GM21447 (cell line): Measurements from ENCODE around the gene KCTD10.
"Not testable (repeated sequence)": the region's sequence is repeated elsewhere in the genome, so short reads cannot be mapped to it uniquely, and the experiment has no call there.

ENCODE experiments used
- ATAC-seq: cut with Tn5 transposase; IDR thresholded peaks from one replicate; pipeline ENCODE4 v1.9.1; 2021; ENCODE audit not compliant: unreplicated experiment

KCTD10 gene

DNA sequence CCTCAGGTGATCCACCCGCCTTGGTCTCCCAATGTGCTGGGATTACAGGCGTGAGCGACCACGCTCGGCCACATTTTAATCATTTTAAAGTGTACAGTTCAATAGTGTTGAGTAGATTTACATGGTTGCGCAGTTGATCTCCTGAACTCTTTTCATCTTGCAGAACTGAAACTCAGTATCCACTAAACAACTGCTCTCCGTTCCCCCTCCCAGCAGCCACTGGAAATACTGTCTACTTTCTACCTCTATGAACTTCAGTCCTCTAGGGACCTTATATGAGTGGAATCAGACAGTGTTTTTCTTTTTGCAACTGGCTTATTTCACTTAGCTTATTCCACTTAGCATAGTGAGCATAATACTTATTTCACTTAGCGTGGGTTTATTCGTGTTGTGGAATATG lies 53.7 kb downstream of the KCTD10 start:
- ATAC-seq: no peak

DNA sequence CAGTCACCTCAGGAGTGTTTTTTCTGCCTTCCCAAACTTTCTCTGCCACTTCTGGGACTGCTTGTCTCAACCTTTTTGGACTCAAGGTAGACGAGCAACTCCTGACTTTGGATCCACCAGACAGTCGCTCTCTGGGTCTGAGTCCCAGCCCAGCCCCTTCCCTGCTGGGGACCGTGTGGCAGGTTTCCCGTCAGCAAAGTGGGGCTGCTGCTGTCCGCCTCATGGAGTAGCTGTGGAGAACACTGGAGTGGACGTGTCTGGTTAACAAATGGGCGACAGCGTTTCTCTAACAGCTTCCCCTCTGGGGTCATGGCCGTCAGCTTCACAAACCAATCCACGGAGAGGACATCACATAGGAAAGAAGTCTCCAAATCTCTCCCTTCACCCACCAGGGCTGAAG lies 54.8 kb downstream of the KCTD10 start:
- ATAC-seq: no peak

DNA sequence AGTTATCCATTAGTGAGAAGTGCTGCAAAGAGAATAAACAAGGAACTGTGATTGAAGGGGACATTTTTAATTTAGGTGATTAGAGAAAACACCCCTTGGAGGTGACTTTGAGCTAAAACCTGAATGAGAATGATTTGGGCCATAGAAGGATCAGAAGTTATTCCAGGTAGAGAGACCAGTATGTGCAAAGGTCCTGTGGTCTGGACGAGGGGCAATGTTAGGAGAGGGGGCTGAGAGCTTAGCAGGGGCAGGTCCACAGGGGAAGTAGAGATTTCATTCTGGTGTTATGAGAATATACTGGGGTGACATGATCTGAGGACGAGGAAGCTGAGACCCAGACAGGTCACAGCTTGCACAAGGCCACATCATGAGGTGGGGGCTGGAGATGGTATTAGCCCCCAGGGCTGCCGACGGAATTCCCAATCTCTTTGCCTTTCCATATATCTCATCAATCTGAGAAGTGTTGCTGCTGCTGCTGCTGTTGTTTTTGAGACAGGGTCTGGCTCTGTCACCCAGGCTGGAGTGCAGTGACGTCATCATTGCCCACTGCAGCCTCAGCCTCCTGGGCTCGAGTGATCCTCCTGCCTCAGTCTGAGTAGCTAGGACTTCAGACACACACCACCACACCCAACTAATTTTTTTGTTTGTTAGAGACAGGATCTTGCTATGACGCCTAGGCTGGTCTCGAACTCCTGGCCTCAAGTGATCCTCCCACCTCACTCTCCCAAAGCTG lies 55.6 kb downstream of the KCTD10 start:
- no peak for ATAC-seq

DNA sequence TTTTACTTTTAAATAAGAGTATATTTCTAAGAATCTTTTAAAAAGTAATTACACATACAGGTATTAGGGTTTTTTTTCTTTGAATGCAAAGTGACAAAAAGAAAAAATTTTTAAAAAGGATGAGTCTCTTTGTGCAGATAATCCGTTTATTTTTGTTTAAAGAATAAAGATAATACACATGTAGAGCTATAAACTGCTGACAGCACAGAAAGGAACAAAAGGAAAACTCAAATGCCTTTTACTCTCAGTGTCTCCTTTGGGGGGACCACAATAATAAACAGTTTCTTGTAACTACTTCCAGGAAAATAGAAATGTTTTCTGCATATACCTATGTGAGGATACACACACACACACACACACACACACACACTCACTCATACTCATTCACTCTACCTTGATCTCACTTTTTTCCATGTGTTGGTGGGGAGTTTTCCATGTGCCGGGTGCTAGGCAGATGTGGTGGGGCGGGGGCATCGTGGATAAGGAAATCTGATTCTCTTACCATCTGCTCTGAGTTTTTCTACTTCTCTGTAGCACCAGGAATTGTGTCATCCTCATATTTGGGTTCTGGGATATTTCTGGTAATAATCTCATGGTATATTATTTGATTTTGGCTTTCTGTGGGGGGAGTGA lies 58.1 kb downstream of the KCTD10 start:
- ATAC-seq: no peak

DNA sequence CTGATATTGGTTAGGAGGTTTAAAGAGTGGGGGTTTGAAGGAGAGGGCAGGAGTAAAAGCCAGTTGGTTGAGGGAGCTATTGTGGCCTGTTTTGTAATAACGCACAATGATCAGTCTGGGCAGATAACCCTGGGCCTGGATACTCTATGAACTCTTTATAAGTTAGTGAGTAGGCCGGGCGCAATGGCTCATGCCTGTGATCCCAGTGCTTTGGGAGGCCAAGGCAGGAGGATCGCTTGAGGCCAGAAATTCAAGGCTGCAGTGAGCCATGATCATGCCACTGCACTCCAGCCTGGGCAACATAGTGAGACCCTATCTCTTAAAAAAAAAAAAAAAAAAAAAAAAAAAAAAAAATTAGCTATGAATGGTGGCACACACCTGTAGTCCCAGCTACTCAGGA lies 71.0 kb downstream of the KCTD10 start:
- not testable (repeated sequence) for ATAC-seq

DNA sequence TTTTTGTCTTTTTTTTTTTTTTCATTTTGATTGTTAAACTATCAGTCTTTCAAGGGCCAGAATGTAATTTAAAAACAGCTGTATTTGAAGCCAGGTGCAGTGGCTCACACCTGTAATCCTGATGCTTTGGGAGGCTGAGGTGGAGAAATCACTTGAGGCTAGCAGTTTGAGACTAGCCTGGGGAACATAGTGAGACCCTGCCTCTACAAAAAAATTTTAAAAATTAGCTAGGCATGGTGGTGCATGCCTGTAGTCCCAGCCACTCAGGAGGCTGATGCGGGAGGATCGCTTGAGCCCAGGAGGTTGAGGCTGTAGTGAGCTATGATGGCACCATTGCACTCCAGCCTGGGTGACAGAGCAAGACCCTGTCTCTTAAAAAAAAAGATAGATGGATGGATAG lies 72.3 kb downstream of the KCTD10 start:
- not testable (repeated sequence) for ATAC-seq
